ENCODE measurements around the gene TMEM54. TPM values are rescaled to one million over a fixed set of nuclear protein-coding genes. Genes with fewer than 3 reads are reported as not detected.

The TMEM54 gene
- total and polyA plus RNA-seq, 2 experiments from 2014 or later: 11.2 to 11.7 TPM

DNA sequence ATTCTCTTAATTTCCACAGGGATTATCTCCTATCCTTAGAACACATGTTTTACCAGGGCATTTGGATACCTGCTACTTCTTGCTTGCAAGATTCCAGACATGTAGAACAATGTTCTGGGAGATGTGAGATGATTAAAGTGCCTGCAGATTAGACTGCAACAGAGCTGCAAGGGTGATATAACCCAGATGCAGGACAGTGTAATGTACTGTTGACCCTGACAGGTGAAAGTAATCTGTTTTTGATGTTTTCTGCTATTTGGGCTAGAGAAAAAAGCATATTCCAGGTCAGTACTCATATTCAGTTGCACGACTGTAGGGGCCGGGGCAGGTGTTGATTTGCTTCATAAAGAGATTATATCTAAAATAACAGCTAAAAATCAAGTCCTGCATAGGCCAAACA lies 27.1 kb upstream of the TMEM54 start:
- H3K4me3 Mint-ChIP-seq: no peak overlapping the region

More for the DNA sequence above, 27.1 kb upstream of the TMEM54 start:
- TF ChIP-seq, protein P1, sequence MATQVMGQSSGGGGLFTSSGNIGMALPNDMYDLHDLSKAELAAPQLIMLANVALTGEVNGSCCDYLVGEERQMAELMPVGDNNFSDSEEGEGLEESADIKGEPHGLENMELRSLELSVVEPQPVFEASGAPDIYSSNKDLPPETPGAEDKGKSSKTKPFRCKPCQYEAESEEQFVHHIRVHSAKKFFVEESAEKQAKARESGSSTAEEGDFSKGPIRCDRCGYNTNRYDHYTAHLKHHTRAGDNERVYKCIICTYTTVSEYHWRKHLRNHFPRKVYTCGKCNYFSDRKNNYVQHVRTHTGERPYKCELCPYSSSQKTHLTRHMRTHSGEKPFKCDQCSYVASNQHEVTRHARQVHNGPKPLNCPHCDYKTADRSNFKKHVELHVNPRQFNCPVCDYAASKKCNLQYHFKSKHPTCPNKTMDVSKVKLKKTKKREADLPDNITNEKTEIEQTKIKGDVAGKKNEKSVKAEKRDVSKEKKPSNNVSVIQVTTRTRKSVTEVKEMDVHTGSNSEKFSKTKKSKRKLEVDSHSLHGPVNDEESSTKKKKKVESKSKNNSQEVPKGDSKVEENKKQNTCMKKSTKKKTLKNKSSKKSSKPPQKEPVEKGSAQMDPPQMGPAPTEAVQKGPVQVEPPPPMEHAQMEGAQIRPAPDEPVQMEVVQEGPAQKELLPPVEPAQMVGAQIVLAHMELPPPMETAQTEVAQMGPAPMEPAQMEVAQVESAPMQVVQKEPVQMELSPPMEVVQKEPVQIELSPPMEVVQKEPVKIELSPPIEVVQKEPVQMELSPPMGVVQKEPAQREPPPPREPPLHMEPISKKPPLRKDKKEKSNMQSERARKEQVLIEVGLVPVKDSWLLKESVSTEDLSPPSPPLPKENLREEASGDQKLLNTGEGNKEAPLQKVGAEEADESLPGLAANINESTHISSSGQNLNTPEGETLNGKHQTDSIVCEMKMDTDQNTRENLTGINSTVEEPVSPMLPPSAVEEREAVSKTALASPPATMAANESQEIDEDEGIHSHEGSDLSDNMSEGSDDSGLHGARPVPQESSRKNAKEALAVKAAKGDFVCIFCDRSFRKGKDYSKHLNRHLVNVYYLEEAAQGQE (IDR thresholded peaks at IDR 0.05; ENCODE audit: unreplicated experiment): no peak
- TF ChIP-seq CREB1 (CRISPR knock-in tag; IDR thresholded peaks at IDR 0.05; ENCODE audit: low read depth): no peak
- no peak for TF ChIP-seq EZH2phosphoT487 (IDR thresholded peaks at IDR 0.05; ENCODE audit: unreplicated experiment)
- TF ChIP-seq, protein P2, sequence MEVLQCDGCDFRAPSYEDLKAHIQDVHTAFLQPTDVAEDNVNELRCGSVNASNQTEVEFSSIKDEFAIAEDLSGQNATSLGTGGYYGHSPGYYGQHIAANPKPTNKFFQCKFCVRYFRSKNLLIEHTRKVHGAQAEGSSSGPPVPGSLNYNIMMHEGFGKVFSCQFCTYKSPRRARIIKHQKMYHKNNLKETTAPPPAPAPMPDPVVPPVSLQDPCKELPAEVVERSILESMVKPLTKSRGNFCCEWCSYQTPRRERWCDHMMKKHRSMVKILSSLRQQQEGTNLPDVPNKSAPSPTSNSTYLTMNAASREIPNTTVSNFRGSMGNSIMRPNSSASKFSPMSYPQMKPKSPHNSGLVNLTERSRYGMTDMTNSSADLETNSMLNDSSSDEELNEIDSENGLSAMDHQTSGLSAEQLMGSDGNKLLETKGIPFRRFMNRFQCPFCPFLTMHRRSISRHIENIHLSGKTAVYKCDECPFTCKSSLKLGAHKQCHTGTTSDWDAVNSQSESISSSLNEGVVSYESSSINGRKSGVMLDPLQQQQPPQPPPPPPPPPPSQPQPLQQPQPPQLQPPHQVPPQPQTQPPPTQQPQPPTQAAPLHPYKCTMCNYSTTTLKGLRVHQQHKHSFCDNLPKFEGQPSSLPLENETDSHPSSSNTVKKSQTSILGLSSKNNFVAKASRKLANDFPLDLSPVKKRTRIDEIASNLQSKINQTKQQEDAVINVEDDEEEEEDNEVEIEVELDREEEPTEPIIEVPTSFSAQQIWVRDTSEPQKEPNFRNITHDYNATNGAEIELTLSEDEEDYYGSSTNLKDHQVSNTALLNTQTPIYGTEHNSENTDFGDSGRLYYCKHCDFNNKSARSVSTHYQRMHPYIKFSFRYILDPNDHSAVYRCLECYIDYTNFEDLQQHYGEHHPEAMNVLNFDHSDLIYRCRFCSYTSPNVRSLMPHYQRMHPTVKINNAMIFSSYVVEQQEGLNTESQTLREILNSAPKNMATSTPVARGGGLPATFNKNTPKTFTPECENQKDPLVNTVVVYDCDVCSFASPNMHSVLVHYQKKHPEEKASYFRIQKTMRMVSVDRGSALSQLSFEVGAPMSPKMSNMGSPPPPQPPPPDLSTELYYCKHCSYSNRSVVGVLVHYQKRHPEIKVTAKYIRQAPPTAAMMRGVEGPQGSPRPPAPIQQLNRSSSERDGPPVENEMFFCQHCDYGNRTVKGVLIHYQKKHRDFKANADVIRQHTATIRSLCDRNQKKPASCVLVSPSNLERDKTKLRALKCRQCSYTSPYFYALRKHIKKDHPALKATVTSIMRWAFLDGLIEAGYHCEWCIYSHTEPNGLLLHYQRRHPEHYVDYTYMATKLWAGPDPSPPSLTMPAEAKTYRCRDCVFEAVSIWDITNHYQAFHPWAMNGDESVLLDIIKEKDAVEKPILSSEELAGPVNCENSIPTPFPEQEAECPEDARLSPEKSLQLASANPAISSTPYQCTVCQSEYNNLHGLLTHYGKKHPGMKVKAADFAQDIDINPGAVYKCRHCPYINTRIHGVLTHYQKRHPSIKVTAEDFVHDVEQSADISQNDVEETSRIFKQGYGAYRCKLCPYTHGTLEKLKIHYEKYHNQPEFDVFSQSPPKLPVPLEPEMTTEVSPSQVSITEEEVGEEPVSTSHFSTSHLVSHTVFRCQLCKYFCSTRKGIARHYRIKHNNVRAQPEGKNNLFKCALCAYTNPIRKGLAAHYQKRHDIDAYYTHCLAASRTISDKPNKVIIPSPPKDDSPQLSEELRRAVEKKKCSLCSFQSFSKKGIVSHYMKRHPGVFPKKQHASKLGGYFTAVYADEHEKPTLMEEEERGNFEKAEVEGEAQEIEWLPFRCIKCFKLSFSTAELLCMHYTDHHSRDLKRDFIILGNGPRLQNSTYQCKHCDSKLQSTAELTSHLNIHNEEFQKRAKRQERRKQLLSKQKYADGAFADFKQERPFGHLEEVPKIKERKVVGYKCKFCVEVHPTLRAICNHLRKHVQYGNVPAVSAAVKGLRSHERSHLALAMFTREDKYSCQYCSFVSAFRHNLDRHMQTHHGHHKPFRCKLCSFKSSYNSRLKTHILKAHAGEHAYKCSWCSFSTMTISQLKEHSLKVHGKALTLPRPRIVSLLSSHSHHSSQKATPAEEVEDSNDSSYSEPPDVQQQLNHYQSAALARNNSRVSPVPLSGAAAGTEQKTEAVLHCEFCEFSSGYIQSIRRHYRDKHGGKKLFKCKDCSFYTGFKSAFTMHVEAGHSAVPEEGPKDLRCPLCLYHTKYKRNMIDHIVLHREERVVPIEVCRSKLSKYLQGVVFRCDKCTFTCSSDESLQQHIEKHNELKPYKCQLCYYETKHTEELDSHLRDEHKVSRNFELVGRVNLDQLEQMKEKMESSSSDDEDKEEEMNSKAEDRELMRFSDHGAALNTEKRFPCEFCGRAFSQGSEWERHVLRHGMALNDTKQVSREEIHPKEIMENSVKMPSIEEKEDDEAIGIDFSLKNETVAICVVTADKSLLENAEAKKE (CRISPR knock-in tag; IDR thresholded peaks at IDR 0.05): no peak
- TF ChIP-seq, protein P3, sequence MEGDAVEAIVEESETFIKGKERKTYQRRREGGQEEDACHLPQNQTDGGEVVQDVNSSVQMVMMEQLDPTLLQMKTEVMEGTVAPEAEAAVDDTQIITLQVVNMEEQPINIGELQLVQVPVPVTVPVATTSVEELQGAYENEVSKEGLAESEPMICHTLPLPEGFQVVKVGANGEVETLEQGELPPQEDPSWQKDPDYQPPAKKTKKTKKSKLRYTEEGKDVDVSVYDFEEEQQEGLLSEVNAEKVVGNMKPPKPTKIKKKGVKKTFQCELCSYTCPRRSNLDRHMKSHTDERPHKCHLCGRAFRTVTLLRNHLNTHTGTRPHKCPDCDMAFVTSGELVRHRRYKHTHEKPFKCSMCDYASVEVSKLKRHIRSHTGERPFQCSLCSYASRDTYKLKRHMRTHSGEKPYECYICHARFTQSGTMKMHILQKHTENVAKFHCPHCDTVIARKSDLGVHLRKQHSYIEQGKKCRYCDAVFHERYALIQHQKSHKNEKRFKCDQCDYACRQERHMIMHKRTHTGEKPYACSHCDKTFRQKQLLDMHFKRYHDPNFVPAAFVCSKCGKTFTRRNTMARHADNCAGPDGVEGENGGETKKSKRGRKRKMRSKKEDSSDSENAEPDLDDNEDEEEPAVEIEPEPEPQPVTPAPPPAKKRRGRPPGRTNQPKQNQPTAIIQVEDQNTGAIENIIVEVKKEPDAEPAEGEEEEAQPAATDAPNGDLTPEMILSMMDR (conservative IDR thresholded peaks at IDR 0.05; ENCODE audit: low read depth in 2 of 2): no peak
- TF ChIP-seq, protein P4, sequence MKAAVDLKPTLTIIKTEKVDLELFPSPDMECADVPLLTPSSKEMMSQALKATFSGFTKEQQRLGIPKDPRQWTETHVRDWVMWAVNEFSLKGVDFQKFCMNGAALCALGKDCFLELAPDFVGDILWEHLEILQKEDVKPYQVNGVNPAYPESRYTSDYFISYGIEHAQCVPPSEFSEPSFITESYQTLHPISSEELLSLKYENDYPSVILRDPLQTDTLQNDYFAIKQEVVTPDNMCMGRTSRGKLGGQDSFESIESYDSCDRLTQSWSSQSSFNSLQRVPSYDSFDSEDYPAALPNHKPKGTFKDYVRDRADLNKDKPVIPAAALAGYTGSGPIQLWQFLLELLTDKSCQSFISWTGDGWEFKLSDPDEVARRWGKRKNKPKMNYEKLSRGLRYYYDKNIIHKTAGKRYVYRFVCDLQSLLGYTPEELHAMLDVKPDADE (IDR thresholded peaks at IDR 0.05): no peak
- TF ChIP-seq STAT1 (IDR thresholded peaks at IDR 0.05; ENCODE audit: unreplicated experiment): no peak
- TF ChIP-seq ZNF331 (CRISPR knock-in tag; IDR thresholded peaks at IDR 0.05; ENCODE audit: low read depth): no peak
- no peak for TF ChIP-seq EZH2 (IDR thresholded peaks at IDR 0.05; ENCODE audit: low read depth, unreplicated experiment)
- no peak for TF ChIP-seq NANOG (IDR thresholded peaks at IDR 0.05; ENCODE audit: borderline replicate concordance)
- TF ChIP-seq ZNF114 (CRISPR knock-in tag; IDR thresholded peaks at IDR 0.05): no peak
- TF ChIP-seq POLR2AphosphoS5 (IDR thresholded peaks at IDR 0.05; ENCODE audit: low read depth): no peak
- TF ChIP-seq JUNB (IDR thresholded peaks at IDR 0.05; ENCODE audit: unreplicated experiment): no peak
- H3K36me3 Mint-ChIP-seq (ENCODE audit: low read depth): no peaks in the 10 kb centered on the region; the same call in 2 of the 3 replicates
- Histone ChIP-seq H2AFZ (no peak overlapping the region), H3K27me3 (ENCODE audit: insufficient read depth) (peaks cover 69% of the 10 kb centered on the region), H3K79me2 (replicated peaks; ENCODE audit: insufficient read depth) (no peaks in the 10 kb centered on the region), H3K4me3 (no peak overlapping the region), H3F3A (replicated peaks; ENCODE audit: low read depth) (peaks cover 3% of the 10 kb centered on the region; the same call in 1 of the 2 replicates), H3K36me3 (ENCODE audit: insufficient read depth) (no peaks in the 10 kb centered on the region), H3K4me2 (no peak overlapping the region), H3K27ac (ENCODE audit: low read depth) (no peak overlapping the region), H3K4me1 (ENCODE audit: insufficient read depth) (peaks cover 12% of the 10 kb centered on the region), H4K20me1 (replicated peaks; ENCODE audit: insufficient read depth) (0 out of 2 replicates have a peak, but pooled peaks cover 4% of the 10 kb centered on the region), H3K9me2 (ENCODE audit: insufficient read depth) (no peaks in the 10 kb centered on the region)
- no peak for DNase-seq (ENCODE audit: low spot score)
- peaks cover 41% of the 10 kb centered on the region for H3K27me3 Mint-ChIP-seq (ENCODE audit: insufficient read depth, low read depth, poor library complexity)
- H3K9me3 Mint-ChIP-seq: peaks cover 7% of the 10 kb centered on the region; the same call in 2 of the 3 replicates
- no peak for ATAC-seq
- no peak overlapping the region for H3K27ac Mint-ChIP-seq
- H3K4me1 Mint-ChIP-seq: peaks cover 12% of the 10 kb centered on the region
